GM12891 (cell line): ENCODE measurements around the gene ZNF385B.

ENCODE experiments used
- DNase-seq: peaks from one replicate; pipeline ENCODE4 v3.0.0; 2011; ENCODE audit warnings: low spot score; ENCODE audit not compliant: insufficient read length
- FAIRE-seq: peaks from 2 replicates; lab custom pipeline; 2011; peaks lifted over from hg19 to GRCh38; lab: Jason Lieb, UNC
- PAX5 ChIP-seq: IDR thresholded peaks from 2 replicates; pipeline ENCODE4 v1.6.1; 2011; ENCODE audit warnings: low read length, moderate library complexity, mild to moderate bottlenecking; ENCODE audit not compliant: insufficient read depth, severe bottlenecking
- POLR2A ChIP-seq: IDR thresholded peaks from 2 replicates; pipeline ENCODE4 v1.6.1; 2011; ENCODE audit warnings: low read depth, low read length, control low read depth
- POLR2AphosphoS5 ChIP-seq: IDR thresholded peaks from 2 replicates; pipeline ENCODE4 v1.6.1; 2011; ENCODE audit warnings: low read depth, low read length, control low read depth
- POU2F2 ChIP-seq: IDR thresholded peaks from 2 replicates; pipeline ENCODE4 v1.6.1; 2011; ENCODE audit warnings: low read depth, mild to moderate bottlenecking, control low read depth, low read length, moderate library complexity
- SPI1 ChIP-seq: IDR thresholded peaks from 2 replicates; pipeline ENCODE4 v1.6.1; 2011; ENCODE audit warnings: low read depth, low read length, control low read depth
- TAF1 ChIP-seq: IDR thresholded peaks from 2 replicates; pipeline ENCODE4 v1.6.1; 2011; ENCODE audit warnings: low read depth, low read length, control low read depth

ZNF385B gene

GRCh38 chr2:179685146-179685545, 176.3 kb downstream of the ZNF385B start:
- TF ChIP-seq SPI1 (no peak), POLR2A (no peak), TAF1 (no peak), PAX5 (no peak), POU2F2 (no peak), POLR2AphosphoS5 (no peak)
- FAIRE-seq (no peak), DNase-seq (no peak)

- DNase-seq (no peak), FAIRE-seq (no peak)
- TF ChIP-seq TAF1 (no peak), PAX5 (no peak), POU2F2 (no peak), POLR2A (no peak), SPI1 (no peak), POLR2AphosphoS5 (no peak)
Observed at GRCh38 chr2:179682756-179683155, 178.7 kb downstream of the ZNF385B start.

GRCh38 chr2:179677746-179678505, 183.5 kb downstream of the ZNF385B start:
- TF ChIP-seq SPI1 (no peak), POLR2AphosphoS5 (no peak), TAF1 (no peak), POLR2A (no peak), POU2F2 (no peak), PAX5 (no peak)
- DNase-seq (no peak), FAIRE-seq (no peak)

GRCh38 chr2:179677077-179677688, 184.2 kb downstream of the ZNF385B start:
- FAIRE-seq (no peak), DNase-seq (no peak)
- TF ChIP-seq POLR2A = no peak
- TF ChIP-seq SPI1 = no peak
- TF ChIP-seq TAF1 = no peak
- no peak for TF ChIP-seq POU2F2
- no peak for TF ChIP-seq PAX5
- TF ChIP-seq POLR2AphosphoS5 = no peak

- FAIRE-seq (no peak), DNase-seq (no peak)
- TF ChIP-seq POLR2AphosphoS5 (no peak), TAF1 (no peak), POU2F2 (no peak), PAX5 (no peak), SPI1 (no peak), POLR2A (no peak)
Observed at GRCh38 chr2:179675435-179675834, 186.0 kb downstream of the ZNF385B start.

- DNase-seq (no peak), FAIRE-seq (no peak)
- TF ChIP-seq POLR2AphosphoS5 (no peak), POLR2A (no peak), TAF1 (no peak), SPI1 (no peak), POU2F2 (no peak), PAX5 (no peak)
Observed at GRCh38 chr2:179671043-179671981, 190.1 kb downstream of the ZNF385B start.

- FAIRE-seq (no peak), DNase-seq (no peak)
- TF ChIP-seq PAX5 (no peak), POLR2A (no peak), SPI1 (no peak), POU2F2 (no peak), POLR2AphosphoS5 (no peak), TAF1 (no peak)
Observed at GRCh38 chr2:179669196-179669595, 192.2 kb downstream of the ZNF385B start.

- FAIRE-seq (no peak), DNase-seq (no peak)
- TF ChIP-seq SPI1 (no peak), TAF1 (no peak), POU2F2 (no peak), POLR2A (no peak), PAX5 (no peak), POLR2AphosphoS5 (no peak)
Observed at GRCh38 chr2:179664972-179665812, 196.2 kb downstream of the ZNF385B start.
